GM23248 (cell line): ENCODE measurements around the gene KATNB1. TPM values are rescaled to one million over a fixed set of nuclear protein-coding genes. Genes with fewer than 3 reads are reported as not detected.
"Not testable (repeated sequence)": the region's sequence is repeated elsewhere in the genome, so short reads cannot be mapped to it uniquely, and the experiment has no call there.

Experiments used
- DNase-seq: peaks from one replicate; pipeline ENCODE4 v3.0.0-alpha.2; 2015
- H2AFZ ChIP-seq: fragments of 200-600 bp; sonication (generic); 2 replicates; pipeline ENCODE4 v1.6.1; 2016; ENCODE audit warnings: antibody characterized with exemption
- H3F3A ChIP-seq: fragments of 200-600 bp; sonication (generic); 2 replicates; pipeline ENCODE4 v1.6.1; 2016; ENCODE audit warnings: mild to moderate bottlenecking, antibody characterized with exemption, mixed run types; ENCODE audit not compliant: insufficient read depth
- H3K27ac ChIP-seq: fragments of 200-600 bp; sonication (generic); 2 replicates; pipeline ENCODE4 v1.5.1; 2016; ENCODE audit warnings: mild to moderate bottlenecking
- H3K27me3 ChIP-seq: fragments of 200-600 bp; sonication (generic); replicated peaks from 2 replicates; pipeline ENCODE4 v1.6.1; 2016; ENCODE audit warnings: mild to moderate bottlenecking; ENCODE audit not compliant: insufficient read depth
- H3K36me3 ChIP-seq: fragments of 200-600 bp; sonication (generic); 2 replicates; pipeline ENCODE4 v1.6.1; 2016; ENCODE audit warnings: low read depth, mild to moderate bottlenecking
- H3K4me1 ChIP-seq: fragments of 200-600 bp; sonication (generic); 2 replicates; pipeline ENCODE4 v1.6.1; 2016; ENCODE audit warnings: mild to moderate bottlenecking; ENCODE audit not compliant: insufficient read depth
- H3K4me2 ChIP-seq: fragments of 200-600 bp; sonication (generic); one replicate; pipeline ENCODE4 v1.6.1; 2016; ENCODE audit warnings: mild to moderate bottlenecking; ENCODE audit not compliant: unreplicated experiment
- H3K4me3 ChIP-seq: fragments of 200-600 bp; sonication (generic); 2 replicates; pipeline ENCODE4 v1.5.1; 2016; ENCODE audit warnings: mild to moderate bottlenecking
- H3K79me2 ChIP-seq: fragments of 200-600 bp; sonication (generic); 2 replicates; pipeline ENCODE4 v1.6.1; 2016; ENCODE audit warnings: mild to moderate bottlenecking; ENCODE audit not compliant: insufficient read depth
- H3K9ac ChIP-seq: fragments of 200-600 bp; sonication (generic); 2 replicates; pipeline ENCODE4 v1.6.1; 2016; ENCODE audit warnings: mild to moderate bottlenecking
- H3K9me2 ChIP-seq: fragments of 200-600 bp; sonication (generic); 2 replicates; pipeline ENCODE4 v1.6.1; 2016; ENCODE audit warnings: mixed run types, mild to moderate bottlenecking, moderate library complexity; ENCODE audit not compliant: insufficient read depth
- H3K9me3 ChIP-seq: fragments of 200-600 bp; sonication (generic); one replicate; pipeline ENCODE4 v1.6.1; 2017; ENCODE audit warnings: low read depth
- H4K20me1 ChIP-seq: fragments of 200-600 bp; sonication (generic); 2 replicates; pipeline ENCODE4 v1.6.0; 2016; ENCODE audit not compliant: insufficient read depth
- EZH2 ChIP-seq: fragments of 200-600 bp; sonication (generic); IDR thresholded peaks from 2 replicates; pipeline ENCODE4 v1.6.1; 2018; ENCODE audit warnings: antibody characterized with exemption, mild to moderate bottlenecking; ENCODE audit not compliant: insufficient read depth, poor library complexity, severe bottlenecking
- EZH2phosphoT487 ChIP-seq: fragments of 200-600 bp; sonication (generic); IDR thresholded peaks from 2 replicates; pipeline ENCODE4 v1.6.1; 2018; ENCODE audit warnings: antibody characterized with exemption, moderate library complexity, mild to moderate bottlenecking, low read depth; ENCODE audit not compliant: insufficient read depth
- WGBS, 2 experiments: methylation state at CpG; one replicate each; pipeline ENCODE4 v1.1.6; 2015 to 2017; ENCODE audit warnings: low lambda C conversion rate in 2 of 2, low coverage in 1 of 2; ENCODE audit errors: missing lambda C conversion rate in 2 of 2; 5-methylcytosine and 5-hydroxymethylcytosine counted together
- in situ Hi-C: fragments of 300-500 bp; cut with MboI; formaldehyde crosslinking; loops from 2 replicates; pipeline ENCODE4 v1.15.0; 2020
- polyA plus RNA-seq: library from polyadenylated mRNA; unstranded; fragments of >200 nt; fragmentation: Nextera tagmentation; extraction: Ambion mirVana; gene quantifications from 2 replicates; pipeline ENCODE4 v1.2.1, GENCODE V29; 2016
- total RNA-seq: library from RNA; depleted of rRNA; stranded (reverse); fragments of >200 nt; shearing (Covaris generic); gene quantifications from 2 replicates; pipeline ENCODE4 v1.2.3, GENCODE V29; 2014

Gene KATNB1
- total and polyA plus RNA-seq, 2 experiments from 2014 or later = 19.3 to 20.2 TPM

DNA sequence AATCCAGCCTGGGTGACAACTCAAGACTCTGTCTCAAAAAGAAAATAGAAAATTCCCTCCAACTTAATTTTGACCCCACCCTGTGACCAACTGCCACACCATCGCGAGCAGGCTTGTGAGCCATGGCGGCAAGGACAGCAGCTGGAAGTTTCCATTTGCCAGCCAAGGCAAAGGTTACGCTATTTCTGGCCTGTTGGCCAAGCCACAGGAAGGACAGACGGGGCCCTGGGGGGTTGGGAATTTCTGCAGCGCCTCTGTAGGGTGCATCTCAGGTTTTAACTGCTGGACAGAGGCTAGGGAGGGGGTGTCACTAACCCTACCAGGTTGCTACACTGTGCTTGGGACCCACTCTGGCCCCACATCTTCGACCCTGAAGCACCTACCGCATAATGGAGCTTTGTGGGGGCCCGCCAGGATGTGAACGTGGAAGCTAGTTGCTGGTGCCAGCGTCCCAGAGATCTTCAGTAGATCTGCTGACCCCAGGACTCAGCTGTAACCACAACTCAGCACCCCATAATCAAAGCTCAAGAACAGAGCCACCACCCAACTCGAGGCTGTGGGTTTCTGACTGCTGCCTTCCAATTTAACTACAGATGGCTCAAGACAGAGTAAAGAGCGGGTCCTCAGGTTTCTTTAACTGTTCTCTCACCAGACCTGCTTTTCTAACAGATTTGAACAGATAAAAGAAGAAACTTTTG lies 55.8 kb downstream of the KATNB1 start:
- peaks cover 5% of the 10 kb centered on the region for H3K79me2 ChIP-seq
- H4K20me1 ChIP-seq = no peaks in the 10 kb centered on the region
- no peaks in the 10 kb centered on the region for H3K4me1 ChIP-seq
- H3K4me2 ChIP-seq = no peak overlapping the region
- no peaks in the 10 kb centered on the region for H3K27me3 ChIP-seq
- in situ Hi-C loops = no loop called here
- no peak overlapping the region for H3K4me3 ChIP-seq
- no peak for DNase-seq
- no peaks in the 10 kb centered on the region for H3F3A ChIP-seq
- H3K9ac ChIP-seq = no peak overlapping the region
- H3K36me3 ChIP-seq = peaks cover 17% of the 10 kb centered on the region; the same call in 1 of the 2 replicates
- WGBS, 2 experiments = 88 to 89% methylated on average over 13 of the region's 13 CpGs
- H3K27ac ChIP-seq = no peak overlapping the region
- TF ChIP-seq EZH2phosphoT487 (no peak), EZH2 (no peak)
- no peaks in the 10 kb centered on the region for H3K9me2 ChIP-seq
- H3K9me3 ChIP-seq = no peaks in the 10 kb centered on the region
- H2AFZ ChIP-seq = no peak overlapping the region

DNA sequence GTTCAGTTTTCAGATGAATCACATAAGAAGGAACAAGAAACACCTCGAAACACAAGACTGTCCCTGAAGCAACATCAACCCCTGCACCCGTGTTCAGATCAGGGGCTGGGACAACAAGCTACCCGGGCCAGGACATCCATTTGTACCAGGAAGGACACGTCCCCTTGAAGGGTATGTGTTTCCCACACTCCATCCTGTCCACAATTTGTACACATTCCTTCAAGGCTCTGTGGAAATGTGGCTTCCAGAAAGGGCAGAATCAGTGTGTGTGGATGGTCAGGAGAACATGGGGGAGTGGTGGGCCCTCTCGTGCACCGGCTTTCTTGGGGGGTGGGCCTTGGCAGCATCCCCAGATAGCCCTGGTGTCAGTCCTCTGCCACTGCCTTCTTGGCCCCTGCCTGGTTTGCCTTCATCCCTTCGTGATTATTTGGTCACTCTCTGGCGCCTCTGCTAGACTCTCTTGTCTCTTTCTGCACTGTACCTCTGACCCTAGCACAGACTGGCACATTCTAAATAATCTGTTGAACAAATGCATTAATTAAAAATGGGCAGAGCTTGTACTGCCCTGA lies 56.4 kb downstream of the KATNB1 start:
- no peak overlapping the region for H3K4me3 ChIP-seq
- H3K36me3 ChIP-seq = peaks cover 21% of the 10 kb centered on the region; the same call in 1 of the 2 replicates
- no peaks in the 10 kb centered on the region for H3F3A ChIP-seq
- no peak overlapping the region for H2AFZ ChIP-seq
- no peak overlapping the region for H3K27ac ChIP-seq
- H3K4me1 ChIP-seq = no peaks in the 10 kb centered on the region
- H4K20me1 ChIP-seq = no peaks in the 10 kb centered on the region
- no peak for TF ChIP-seq EZH2phosphoT487
- no peak for TF ChIP-seq EZH2
- no peaks in the 10 kb centered on the region for H3K27me3 ChIP-seq
- H3K9me3 ChIP-seq = no peaks in the 10 kb centered on the region
- H3K79me2 ChIP-seq = peaks cover 11% of the 10 kb centered on the region
- H3K9ac ChIP-seq = no peak overlapping the region
- in situ Hi-C loops = no loop called here
- H3K4me2 ChIP-seq = no peak overlapping the region
- H3K9me2 ChIP-seq = no peaks in the 10 kb centered on the region
- 96 to 97% methylated on average over 8 of the region's 8 CpGs for WGBS, 2 experiments
- DNase-seq = no peak

DNA sequence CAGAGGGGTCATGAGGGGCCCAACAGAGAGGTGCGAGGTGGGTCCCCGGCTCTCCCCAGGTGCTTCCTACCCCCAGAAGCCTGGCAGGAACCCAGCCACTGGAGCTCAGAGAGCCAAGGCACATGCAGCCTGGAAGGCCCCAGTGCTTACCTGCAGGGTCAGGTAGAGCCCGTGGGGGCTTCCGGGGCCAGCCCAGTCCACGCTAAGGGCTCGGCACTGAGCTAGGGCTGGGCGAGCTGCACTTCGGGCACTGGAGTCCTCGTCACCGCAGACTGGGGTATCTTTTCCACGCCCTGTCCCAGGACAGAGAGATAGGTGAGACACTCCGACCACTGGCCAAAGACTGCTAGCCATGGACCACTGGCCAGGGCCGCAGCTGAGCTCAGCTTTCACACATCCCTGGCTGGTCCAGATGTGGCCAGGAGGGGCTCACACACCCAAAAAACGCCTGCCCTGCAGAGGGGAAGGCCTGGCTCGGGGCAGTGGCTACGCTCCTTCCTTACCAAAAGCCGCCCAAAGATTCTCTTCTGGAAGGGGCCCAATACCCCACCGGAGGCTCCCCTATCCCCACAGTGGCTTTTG lies 59.4 kb downstream of the KATNB1 start:
- peaks cover 21% of the 10 kb centered on the region; the same call in 1 of the 2 replicates for H3K36me3 ChIP-seq
- no peaks in the 10 kb centered on the region for H4K20me1 ChIP-seq
- WGBS, 2 experiments = 86 to 90% methylated on average over 18 of the region's 18 CpGs
- H3K9ac ChIP-seq = no peak overlapping the region
- H3F3A ChIP-seq = no peaks in the 10 kb centered on the region
- no peak overlapping the region for H3K4me2 ChIP-seq
- no peak overlapping the region for H3K27ac ChIP-seq
- TF ChIP-seq EZH2phosphoT487 (no peak), EZH2 (no peak)
- H2AFZ ChIP-seq = no peak overlapping the region
- no peak for DNase-seq
- peaks cover 35% of the 10 kb centered on the region for H3K79me2 ChIP-seq
- no peaks in the 10 kb centered on the region for H3K9me2 ChIP-seq
- H3K4me1 ChIP-seq = no peaks in the 10 kb centered on the region
- in situ Hi-C loops = no loop called here
- no peaks in the 10 kb centered on the region for H3K9me3 ChIP-seq
- H3K27me3 ChIP-seq = no peaks in the 10 kb centered on the region
- H3K4me3 ChIP-seq = no peak overlapping the region

DNA sequence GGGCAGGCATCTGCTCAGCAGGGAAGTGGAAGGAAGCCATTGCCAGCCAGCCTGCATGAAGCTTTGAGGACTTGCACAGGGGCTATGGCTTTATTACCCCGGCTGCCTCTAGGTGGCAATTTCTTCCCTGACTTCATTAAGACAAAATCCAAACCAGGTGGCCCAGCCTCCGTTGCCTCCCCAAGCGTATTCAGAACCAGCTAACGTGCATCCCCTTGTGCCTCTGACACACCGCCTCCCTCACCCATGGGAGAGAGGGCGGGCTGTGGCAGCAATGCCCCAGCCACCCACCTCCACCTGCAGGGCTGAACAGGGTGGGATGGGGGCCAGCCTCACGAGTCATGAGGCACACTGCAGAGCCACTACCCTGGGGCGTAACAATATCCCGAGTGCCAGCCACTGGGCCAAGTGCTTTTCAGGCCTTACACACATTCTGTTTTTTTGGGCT lies 59.9 kb downstream of the KATNB1 start:
- Histone ChIP-seq H3K36me3 (peaks cover 16% of the 10 kb centered on the region; the same call in 1 of the 2 replicates), H2AFZ (no peak overlapping the region), H3K4me2 (no peak overlapping the region), H3K4me3 (no peak overlapping the region), H3F3A (no peaks in the 10 kb centered on the region), H3K79me2 (peaks cover 40% of the 10 kb centered on the region), H4K20me1 (no peaks in the 10 kb centered on the region), H3K27me3 (no peaks in the 10 kb centered on the region), H3K9me3 (no peaks in the 10 kb centered on the region), H3K9me2 (no peaks in the 10 kb centered on the region), H3K27ac (no peak overlapping the region), H3K9ac (no peak overlapping the region), H3K4me1 (0 out of 2 replicates have a peak, but pooled peaks cover 5% of the 10 kb centered on the region)
- in situ Hi-C loops = no loop called here
- DNase-seq = peak; percentile 59
- WGBS, 2 experiments = 50 to 53% methylated on average over 7 to 9 of the region's 9 CpGs
- TF ChIP-seq EZH2 (no peak), EZH2phosphoT487 (no peak)

DNA sequence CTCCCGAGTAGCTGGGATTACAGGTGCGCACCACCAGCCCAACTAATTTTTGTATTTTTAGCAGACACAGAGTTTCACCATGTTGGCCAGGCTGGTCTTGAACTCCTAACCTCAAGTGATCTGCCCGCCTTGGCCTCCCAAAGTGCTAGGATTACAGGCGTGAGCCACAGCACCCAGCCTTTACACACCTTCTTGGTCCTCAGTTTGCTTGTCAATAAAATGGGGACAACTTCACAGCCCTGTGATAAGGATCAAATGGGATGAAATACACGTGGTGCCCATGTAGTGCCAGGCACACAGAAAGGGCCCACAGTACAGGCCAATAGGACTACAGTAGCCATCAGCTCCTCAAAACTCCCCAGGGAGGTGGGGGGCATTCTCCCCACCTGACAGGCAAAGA lies 60.4 kb downstream of the KATNB1 start:
- H3K9me2 ChIP-seq, H4K20me1 ChIP-seq, H3K27me3 ChIP-seq, H3K9ac ChIP-seq, H3K27ac ChIP-seq, H3K9me3 ChIP-seq, H2AFZ ChIP-seq, H3F3A ChIP-seq, H3K4me3 ChIP-seq, H3K4me2 ChIP-seq, DNase-seq, in situ Hi-C loops: not testable (repeated sequence)
- H3K79me2 ChIP-seq = peaks cover 46% of the 10 kb centered on the region
- WGBS, 2 experiments = 96 to 100% methylated on average over 5 of the region's 5 CpGs
- H3K36me3 ChIP-seq = peaks cover 12% of the 10 kb centered on the region; the same call in 1 of the 2 replicates
- 0 out of 2 replicates have a peak, but pooled peaks cover 10% of the 10 kb centered on the region for H3K4me1 ChIP-seq
